ENCODE measurements around the gene PCP2. TPM values are rescaled to one million over a fixed set of nuclear protein-coding genes. Genes with fewer than 3 reads are reported as not detected.

The PCP2 gene
- total RNA-seq, 1 donor from 2014 or later: 1.5 TPM

- Mint-ChIP-seq H3K27ac (no peak overlapping the region), H3K9me3 (no peaks in the 10 kb centered on the region), H3K36me3 (peaks cover 12% of the 10 kb centered on the region), H3K4me1 (peaks cover 5% of the 10 kb centered on the region), H3K27me3 (ENCODE audit: low read depth) (no peaks in the 10 kb centered on the region), H3K4me3 (no peak overlapping the region)
- DNase-seq (ENCODE audit: low spot score in 2 of 2, unreplicated experiment in 2 of 2): no peak
- no peak for TF ChIP-seq CTCF (IDR thresholded peaks at IDR 0.05; ENCODE audit: unreplicated experiment)
Measured at GRCh38 chr19:7607212-7607873, 26.2 kb downstream of the PCP2 start.

GRCh38 chr19:7606289-7606688 lies 27.2 kb downstream of the PCP2 start:
- TF ChIP-seq CTCF (IDR thresholded peaks at IDR 0.05; ENCODE audit: unreplicated experiment): no peak
- H3K4me3 Mint-ChIP-seq: no peak overlapping the region
- H3K27me3 Mint-ChIP-seq (ENCODE audit: low read depth): no peaks in the 10 kb centered on the region
- H3K27ac Mint-ChIP-seq: no peak overlapping the region
- no peak for DNase-seq (ENCODE audit: low spot score in 2 of 2, unreplicated experiment in 2 of 2)
- H3K36me3 Mint-ChIP-seq: peaks cover 12% of the 10 kb centered on the region
- no peaks in the 10 kb centered on the region for H3K9me3 Mint-ChIP-seq
- H3K4me1 Mint-ChIP-seq: peaks cover 9% of the 10 kb centered on the region

- no peak for DNase-seq (ENCODE audit: low spot score in 2 of 2, unreplicated experiment in 2 of 2)
- Mint-ChIP-seq H3K27me3 (ENCODE audit: low read depth) (no peaks in the 10 kb centered on the region), H3K36me3 (peaks cover 14% of the 10 kb centered on the region), H3K4me3 (no peak overlapping the region), H3K9me3 (no peaks in the 10 kb centered on the region), H3K4me1 (peaks cover 9% of the 10 kb centered on the region), H3K27ac (no peak overlapping the region)
- no peak for TF ChIP-seq CTCF (IDR thresholded peaks at IDR 0.05; ENCODE audit: unreplicated experiment)
Measured at GRCh38 chr19:7605490-7606222, 27.9 kb downstream of the PCP2 start.

GRCh38 chr19:7603919-7604318 lies 29.6 kb downstream of the PCP2 start:
- Mint-ChIP-seq H3K9me3 (no peaks in the 10 kb centered on the region), H3K36me3 (peaks cover 9% of the 10 kb centered on the region), H3K4me1 (peaks cover 9% of the 10 kb centered on the region), H3K27ac (no peak overlapping the region), H3K4me3 (no peak overlapping the region), H3K27me3 (ENCODE audit: low read depth) (peaks cover under 1% of the 10 kb centered on the region)
- no peak for DNase-seq (ENCODE audit: low spot score in 2 of 2, unreplicated experiment in 2 of 2)
- TF ChIP-seq CTCF (IDR thresholded peaks at IDR 0.05; ENCODE audit: unreplicated experiment): no peak

- H3K4me1 Mint-ChIP-seq: peaks cover 10% of the 10 kb centered on the region
- no peak for TF ChIP-seq CTCF (IDR thresholded peaks at IDR 0.05; ENCODE audit: unreplicated experiment)
- DNase-seq (ENCODE audit: low spot score in 2 of 2, unreplicated experiment in 2 of 2): no peak
- H3K36me3 Mint-ChIP-seq: peaks cover 7% of the 10 kb centered on the region
- H3K27ac Mint-ChIP-seq: no peak overlapping the region
- H3K4me3 Mint-ChIP-seq: no peak overlapping the region
- peaks cover 9% of the 10 kb centered on the region for H3K27me3 Mint-ChIP-seq (ENCODE audit: low read depth)
- H3K9me3 Mint-ChIP-seq: no peaks in the 10 kb centered on the region
Measured at GRCh38 chr19:7602935-7603497, 30.5 kb downstream of the PCP2 start.

Measured in mesothelial cell of epicardium (in vitro differentiated cells).